Measurements from ENCODE around the gene PRC1. TPM values are rescaled to one million over a fixed set of nuclear protein-coding genes. Genes with fewer than 3 reads are reported as not detected.
"Not testable (repeated sequence)": the region's sequence is repeated elsewhere in the genome, so short reads cannot be mapped to it uniquely, and the experiment has no call there.

PRC1 gene
- total RNA-seq, 1 experiment from 2014 or later, result 260 TPM

- DNase-seq, result no peak
- Mint-ChIP-seq H3K27ac (ENCODE audit: unreplicated experiment) (no peak overlapping the region), H3K4me1 (ENCODE audit: low read depth, unreplicated experiment) (peaks cover 29% of the 10 kb centered on the region), H3K9me3 (ENCODE audit: low read depth, unreplicated experiment) (no peaks in the 10 kb centered on the region), H3K36me3 (ENCODE audit: insufficient read depth, unreplicated experiment) (peaks cover 31% of the 10 kb centered on the region), H3K27me3 (ENCODE audit: unreplicated experiment) (no peaks in the 10 kb centered on the region), H3K4me3 (ENCODE audit: low read depth, unreplicated experiment) (no peak overlapping the region)
- TF ChIP-seq, protein P1, sequence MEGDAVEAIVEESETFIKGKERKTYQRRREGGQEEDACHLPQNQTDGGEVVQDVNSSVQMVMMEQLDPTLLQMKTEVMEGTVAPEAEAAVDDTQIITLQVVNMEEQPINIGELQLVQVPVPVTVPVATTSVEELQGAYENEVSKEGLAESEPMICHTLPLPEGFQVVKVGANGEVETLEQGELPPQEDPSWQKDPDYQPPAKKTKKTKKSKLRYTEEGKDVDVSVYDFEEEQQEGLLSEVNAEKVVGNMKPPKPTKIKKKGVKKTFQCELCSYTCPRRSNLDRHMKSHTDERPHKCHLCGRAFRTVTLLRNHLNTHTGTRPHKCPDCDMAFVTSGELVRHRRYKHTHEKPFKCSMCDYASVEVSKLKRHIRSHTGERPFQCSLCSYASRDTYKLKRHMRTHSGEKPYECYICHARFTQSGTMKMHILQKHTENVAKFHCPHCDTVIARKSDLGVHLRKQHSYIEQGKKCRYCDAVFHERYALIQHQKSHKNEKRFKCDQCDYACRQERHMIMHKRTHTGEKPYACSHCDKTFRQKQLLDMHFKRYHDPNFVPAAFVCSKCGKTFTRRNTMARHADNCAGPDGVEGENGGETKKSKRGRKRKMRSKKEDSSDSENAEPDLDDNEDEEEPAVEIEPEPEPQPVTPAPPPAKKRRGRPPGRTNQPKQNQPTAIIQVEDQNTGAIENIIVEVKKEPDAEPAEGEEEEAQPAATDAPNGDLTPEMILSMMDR (IDR thresholded peaks at IDR 0.05; ENCODE audit: unreplicated experiment), result no peak
- intact Hi-C loops (cut with micrococcal nuclease; ENCODE audit: unreplicated experiment), result no loop called here
- CTCF ChIA-PET, result interaction anchor here (0.6 kb wide), 1 partner anchor 244 kb away, joined by 5 read pairs; no protein-coding TSS in a partner anchor
- BruUV-seq (replicated peaks), result no TSS peak
Observed at GRCh38 chr15:91017716-91018115, 23.4 kb upstream of the PRC1 start.

DNA sequence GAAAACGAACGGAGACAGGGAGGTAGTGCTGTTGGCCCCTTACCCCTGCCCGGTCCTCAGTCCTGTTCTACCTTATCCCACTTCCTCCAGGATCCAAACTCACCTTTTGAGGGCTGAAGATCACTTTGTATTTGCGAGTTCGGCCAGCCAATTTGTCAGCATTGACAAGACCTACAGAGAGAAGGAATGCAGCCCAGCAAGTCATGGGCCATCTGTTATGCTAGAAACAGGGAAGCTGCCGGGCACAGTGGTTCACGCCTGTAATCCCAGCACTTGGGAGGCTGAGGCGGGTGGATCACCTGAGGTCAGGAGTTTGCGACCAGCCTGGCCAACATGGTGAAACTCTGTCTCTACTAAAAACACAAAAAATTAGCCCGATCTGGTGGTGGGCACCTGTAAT, 19.4 kb upstream of the PRC1 start:
- H3K36me3 Mint-ChIP-seq (ENCODE audit: insufficient read depth, unreplicated experiment), result peaks cover 10% of the 10 kb centered on the region
- H3K4me3 Mint-ChIP-seq (ENCODE audit: low read depth, unreplicated experiment); DNase-seq; H3K27me3 Mint-ChIP-seq (ENCODE audit: unreplicated experiment); intact Hi-C loops (cut with micrococcal nuclease; ENCODE audit: unreplicated experiment); H3K27ac Mint-ChIP-seq (ENCODE audit: unreplicated experiment); BruUV-seq (replicated peaks); H3K9me3 Mint-ChIP-seq (ENCODE audit: low read depth, unreplicated experiment); H3K4me1 Mint-ChIP-seq (ENCODE audit: low read depth, unreplicated experiment): not testable (repeated sequence)
- CTCF ChIA-PET, result interaction anchor here (1.7 kb wide), 1 partner anchor 19 kb away, joined by 3 read pairs; no protein-coding TSS in a partner anchor

DNA sequence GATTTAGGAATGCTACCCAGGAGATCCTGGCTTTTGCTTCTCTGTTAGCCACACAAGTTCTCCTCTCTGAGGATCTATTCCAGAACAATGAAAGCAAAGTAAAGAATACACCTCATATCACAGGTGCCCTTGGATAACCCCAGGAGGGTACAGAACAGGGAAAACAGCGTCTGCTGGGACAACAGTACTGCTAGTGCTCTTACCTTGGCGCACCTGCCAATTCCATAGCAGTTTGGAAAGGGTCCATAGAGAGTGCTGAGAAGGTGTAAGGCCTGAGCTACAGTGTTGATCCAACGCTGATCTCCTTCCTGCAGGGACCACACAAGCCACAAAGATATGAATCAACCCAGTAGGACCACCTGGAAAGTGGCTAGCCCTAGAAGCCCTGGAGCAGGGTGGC, 12.9 kb upstream of the PRC1 start:
- no TSS peak for BruUV-seq (replicated peaks)
- Mint-ChIP-seq H3K27ac (ENCODE audit: unreplicated experiment) (no peak overlapping the region), H3K9me3 (ENCODE audit: low read depth, unreplicated experiment) (no peaks in the 10 kb centered on the region), H3K4me3 (ENCODE audit: low read depth, unreplicated experiment) (no peak overlapping the region), H3K27me3 (ENCODE audit: unreplicated experiment) (no peaks in the 10 kb centered on the region), H3K4me1 (ENCODE audit: low read depth, unreplicated experiment) (no peaks in the 10 kb centered on the region), H3K36me3 (ENCODE audit: insufficient read depth, unreplicated experiment) (peaks cover 12% of the 10 kb centered on the region)
- CTCF ChIA-PET, result no interaction called here
- intact Hi-C loops (cut with micrococcal nuclease; ENCODE audit: unreplicated experiment), result no loop called here
- TF ChIP-seq, protein P1 (IDR thresholded peaks at IDR 0.05; ENCODE audit: unreplicated experiment), result no peak
- no peak for DNase-seq

DNA sequence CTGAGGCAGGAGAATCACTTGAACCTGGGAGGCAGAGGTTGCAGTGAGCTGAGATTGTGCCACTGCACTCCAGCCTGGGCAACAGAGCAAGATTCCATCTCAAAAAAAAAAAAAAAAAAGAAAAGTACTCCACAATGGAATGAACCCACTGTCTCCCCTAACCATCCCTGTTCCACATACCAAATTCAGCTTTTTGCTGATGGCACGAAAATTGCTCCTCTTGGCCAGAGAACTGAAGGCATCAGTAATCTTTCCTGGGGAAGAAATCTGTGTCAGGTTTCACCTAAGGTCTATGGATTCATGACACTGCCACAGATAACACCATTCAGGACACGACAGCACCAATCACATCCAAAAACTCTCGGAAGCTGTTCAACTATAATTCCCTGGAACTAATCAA, 6.9 kb upstream of the PRC1 start:
- Mint-ChIP-seq H3K27ac (ENCODE audit: unreplicated experiment) (no peak overlapping the region), H3K27me3 (ENCODE audit: unreplicated experiment) (no peaks in the 10 kb centered on the region), H3K4me3 (ENCODE audit: low read depth, unreplicated experiment) (no peak overlapping the region), H3K4me1 (ENCODE audit: low read depth, unreplicated experiment) (no peaks in the 10 kb centered on the region), H3K9me3 (ENCODE audit: low read depth, unreplicated experiment) (no peaks in the 10 kb centered on the region), H3K36me3 (ENCODE audit: insufficient read depth, unreplicated experiment) (peaks cover 36% of the 10 kb centered on the region)
- TF ChIP-seq, protein P1 (IDR thresholded peaks at IDR 0.05; ENCODE audit: unreplicated experiment), result no peak
- CTCF ChIA-PET, result interaction anchor here (0.8 kb wide), 1 partner anchor 1327 kb away, joined by 3 read pairs; no protein-coding TSS in a partner anchor
- intact Hi-C loops (cut with micrococcal nuclease; ENCODE audit: unreplicated experiment), result no loop called here
- BruUV-seq (replicated peaks), result no TSS peak
- DNase-seq, result no peak

- no peak overlapping the region for H3K27ac Mint-ChIP-seq (ENCODE audit: unreplicated experiment)
- H3K9me3 Mint-ChIP-seq (ENCODE audit: low read depth, unreplicated experiment), result no peaks in the 10 kb centered on the region
- H3K4me1 Mint-ChIP-seq (ENCODE audit: low read depth, unreplicated experiment), result no peaks in the 10 kb centered on the region
- DNase-seq, result no peak
- no TSS peak for BruUV-seq (replicated peaks)
- CTCF ChIA-PET, result no interaction called here
- no peak overlapping the region for H3K4me3 Mint-ChIP-seq (ENCODE audit: low read depth, unreplicated experiment)
- H3K27me3 Mint-ChIP-seq (ENCODE audit: unreplicated experiment), result no peaks in the 10 kb centered on the region
- H3K36me3 Mint-ChIP-seq (ENCODE audit: insufficient read depth, unreplicated experiment), result peaks cover 61% of the 10 kb centered on the region
- intact Hi-C loops (cut with micrococcal nuclease; ENCODE audit: unreplicated experiment), result no loop called here
- TF ChIP-seq, protein P1 (IDR thresholded peaks at IDR 0.05; ENCODE audit: unreplicated experiment), result no peak
Observed at GRCh38 chr15:90998737-90999136, 4.4 kb upstream of the PRC1 start.
